Adrenal gland (tissue), 12 donors: ENCODE data around the gene NDUFB11. TPM values are rescaled to one million over a fixed set of nuclear protein-coding genes. Genes with fewer than 3 reads are reported as not detected.
A peak's percentile ranks its signal among the peaks of the same experiment; 100 is the strongest.

Source experiments
- DNase-seq, 7 donors: peaks; one replicate each; pipeline ENCODE4 v3.0.0-alpha.2; 2019 to 2020
- H3K27ac ChIP-seq, 5 donors: fragments of 200-600 bp; sonication (generic) in 4 of 5; 1 replicate in 3 of 5; 2 replicates in 2 of 5; pipeline versions ENCODE4 v1.5.1 to v1.8.0; 2016 to 2020; ENCODE audit warnings: mild to moderate bottlenecking in 1 of 5
- H3K27me3 ChIP-seq: fragments of 200-600 bp; 2 replicates; pipeline ENCODE4 v1.8.0; 2021
- H3K36me3 ChIP-seq, 2 donors: fragments of 200-600 bp; replicated peaks in 1 of 2; 1 replicate in 1 of 2; 2 replicates in 1 of 2; pipeline versions ENCODE4 v1.5.1 to v1.8.0; 2018 to 2022
- H3K4me1 ChIP-seq, 2 donors: fragments of 200-600 bp; replicated peaks in 1 of 2; 1 replicate in 1 of 2; 2 replicates in 1 of 2; pipeline versions ENCODE4 v1.5.1 to v1.8.0; 2018 to 2021
- H3K4me3 ChIP-seq, 4 donors: fragments of 200-600 bp; sonication (generic) in 3 of 4; one replicate each; pipeline ENCODE4 v1.5.1; 2016 to 2018
- H3K9me3 ChIP-seq, 3 donors: fragments of 200-600 bp; sonication (generic) in 1 of 3; replicated peaks in 1 of 3; 1 replicate in 2 of 3; 2 replicates in 1 of 3; pipeline versions ENCODE4 v1.5.1 to v1.8.0; 2016 to 2021
- POLR2A ChIP-seq, 2 donors: fragments of 450-650 bp; IDR thresholded peaks; one replicate each; pipeline ENCODE4 v1.6.1; 2017; ENCODE audit warnings: antibody characterized with exemption in 2 of 2, mild to moderate bottlenecking in 2 of 2, moderate library complexity in 1 of 2
- WGBS, 4 donors: extraction: QIAGEN DNeasy Blood & Tissue Kit in 2 of 4; methylation state at CpG; one replicate each; pipeline versions ENCODE4 v1.1.5 to v1.1.7; 2013 to 2017; 5-methylcytosine and 5-hydroxymethylcytosine counted together
- intact Hi-C, 2 donors: fragments of 100-400 bp; cut with DNase I; formaldehyde crosslinking; loops; one replicate each; pipeline versions ENCODE4 v1.14.1 to v1.15.0; 2022 to 2023
- polyA plus RNA-seq, 3 donors: library from polyadenylated mRNA; stranded (reverse); fragments of 200-250 nt in 2 of 3; fragments of 350-450 nt in 1 of 3; fragmentation: Illumina TruSeq in 1 of 3; extraction: RNeasy Lipid Tissue Mini Kit (QIAGEN cat#74804) in 1 of 3; gene quantifications; one replicate each; pipeline ENCODE4 v1.2.3, GENCODE V29; 2013 to 2014
- total RNA-seq, 9 donors: library from RNA; depleted of rRNA in 4 of 9; stranded (reverse); fragments of >200 nt in 4 of 9; fragments of 120-200 nt in 1 of 9; fragmentation: NEBNext Ultra II Directional in 1 of 9; extraction: Animal tissue kit (Norgen Biotek cat#: 25700) in 1 of 9; gene quantifications; one replicate each; pipeline versions ENCODE4 v1.1.0 to v1.2.4, GENCODE V29; 2013 to 2023
- TF ChIP-seq, protein P1 (sequence below), 6 experiments: fragments of 450-650 bp in 4 of 6; fragments of 200-600 bp in 2 of 6; sonication (generic) in 1 of 6; IDR thresholded peaks; 1 replicate in 5 of 6; 2 replicates in 1 of 6; pipeline versions ENCODE4 v1.5.1 to v1.8.0; 2016 to 2021; ENCODE audit warnings: antibody characterized with exemption in 6 of 6, mild to moderate bottlenecking in 2 of 6, moderate library complexity in 1 of 6
- donor health status: healthy with polysubstance abuse.
- donor health status: Bipolar disorder and iron deficiency.
- donor health status: DM: yes; HTN: yes; CAD: no.
- donor health status: DM: no; HTN: no; CAD: no.
- donor health status: DM: no; HTN: no; CAD: no.
- donor health status: DM: yes; HTN: yes; CAD: no.

The NDUFB11 gene
- total and polyA plus RNA-seq, 12 donors = 49.6 to 169 (median 143) TPM

DNA sequence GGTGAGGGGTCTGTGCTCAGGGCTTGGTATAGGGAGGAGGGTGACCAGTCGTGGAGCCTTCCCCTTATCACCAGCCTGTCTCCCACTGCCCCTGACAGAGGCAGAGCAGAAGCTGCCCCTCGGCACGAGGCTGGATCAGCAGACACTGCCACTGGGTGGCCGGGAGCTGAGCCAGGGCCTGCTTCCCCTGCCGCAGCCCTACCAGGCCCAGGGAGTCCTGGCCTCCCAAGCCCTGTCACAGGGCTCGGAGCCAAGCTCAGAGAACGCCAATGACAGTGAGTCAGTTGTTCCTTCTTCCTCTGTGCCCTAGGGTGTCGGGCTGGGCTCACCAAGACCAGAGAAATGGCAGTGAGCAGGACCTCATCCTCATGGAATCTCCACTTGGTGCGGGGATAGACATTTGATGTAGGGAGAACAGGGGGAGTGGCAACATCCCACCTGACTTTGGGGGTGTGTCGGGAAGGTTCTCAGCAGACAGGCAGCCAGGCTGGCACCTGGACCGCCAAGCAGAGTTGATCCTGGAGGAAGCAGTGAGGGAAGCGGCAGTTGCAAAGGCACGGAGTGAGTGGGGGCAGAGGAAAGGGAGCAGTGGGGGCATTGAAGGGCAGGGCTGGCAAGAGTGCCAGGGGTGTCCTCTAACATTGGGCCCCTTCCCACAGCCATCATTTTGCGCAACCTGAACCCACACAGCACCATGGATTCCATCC lies 34.9 kb upstream of the NDUFB11 start:
- H3K4me3 ChIP-seq = no peak overlapping the region
- peaks cover 3% of the 10 kb centered on the region for H3K27me3 ChIP-seq
- TF ChIP-seq, protein P1, sequence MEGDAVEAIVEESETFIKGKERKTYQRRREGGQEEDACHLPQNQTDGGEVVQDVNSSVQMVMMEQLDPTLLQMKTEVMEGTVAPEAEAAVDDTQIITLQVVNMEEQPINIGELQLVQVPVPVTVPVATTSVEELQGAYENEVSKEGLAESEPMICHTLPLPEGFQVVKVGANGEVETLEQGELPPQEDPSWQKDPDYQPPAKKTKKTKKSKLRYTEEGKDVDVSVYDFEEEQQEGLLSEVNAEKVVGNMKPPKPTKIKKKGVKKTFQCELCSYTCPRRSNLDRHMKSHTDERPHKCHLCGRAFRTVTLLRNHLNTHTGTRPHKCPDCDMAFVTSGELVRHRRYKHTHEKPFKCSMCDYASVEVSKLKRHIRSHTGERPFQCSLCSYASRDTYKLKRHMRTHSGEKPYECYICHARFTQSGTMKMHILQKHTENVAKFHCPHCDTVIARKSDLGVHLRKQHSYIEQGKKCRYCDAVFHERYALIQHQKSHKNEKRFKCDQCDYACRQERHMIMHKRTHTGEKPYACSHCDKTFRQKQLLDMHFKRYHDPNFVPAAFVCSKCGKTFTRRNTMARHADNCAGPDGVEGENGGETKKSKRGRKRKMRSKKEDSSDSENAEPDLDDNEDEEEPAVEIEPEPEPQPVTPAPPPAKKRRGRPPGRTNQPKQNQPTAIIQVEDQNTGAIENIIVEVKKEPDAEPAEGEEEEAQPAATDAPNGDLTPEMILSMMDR (IDR thresholded peaks at IDR 0.05) = peak in 2 of 6 experiments; percentile 23 to 42
- TF ChIP-seq POLR2A (IDR thresholded peaks at IDR 0.05) = peak in 1 of 2 donors; percentile 32
- intact Hi-C loops = no loop called here
- H3K4me1 ChIP-seq = no peaks in the 10 kb centered on the region
- peak overlapping the region in 4 of 5 donors; percentile 48 to 85 (median 74) for H3K27ac ChIP-seq
- WGBS, 4 donors = 0 to 63% (median 51%) methylated on average over 1 to 14 of the region's 14 CpGs
- peak; percentile 84 to 92 (median 89) for DNase-seq
- peaks cover 0 to 71% of the 10 kb centered on the region in 2 donors for H3K36me3 ChIP-seq
- H3K9me3 ChIP-seq = no peaks in the 10 kb centered on the region

DNA sequence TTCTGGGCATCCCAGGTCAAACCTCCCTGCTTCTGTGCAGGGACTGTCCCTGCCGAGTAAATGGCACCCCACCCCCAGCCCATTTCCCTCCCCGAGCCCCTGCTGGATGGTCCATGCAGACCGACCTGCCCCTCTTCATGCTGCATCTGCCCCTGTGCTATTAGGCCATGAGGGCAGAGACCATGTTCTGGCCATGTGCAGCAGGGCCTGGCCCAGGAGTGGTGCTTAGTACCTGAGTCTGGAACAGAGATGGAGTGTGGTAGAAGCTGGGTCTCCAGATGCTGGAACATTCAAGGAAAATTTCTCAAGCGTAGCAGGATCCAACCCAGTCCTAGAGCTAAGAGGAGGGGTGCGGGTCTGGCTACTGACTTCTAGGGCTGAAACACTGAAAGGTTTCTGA lies 33.8 kb upstream of the NDUFB11 start:
- H3K27ac ChIP-seq = peak overlapping the region in 3 of 5 donors; percentile 64 to 83 (median 80)
- peaks cover 0 to 73% of the 10 kb centered on the region in 2 donors for H3K36me3 ChIP-seq

DNA sequence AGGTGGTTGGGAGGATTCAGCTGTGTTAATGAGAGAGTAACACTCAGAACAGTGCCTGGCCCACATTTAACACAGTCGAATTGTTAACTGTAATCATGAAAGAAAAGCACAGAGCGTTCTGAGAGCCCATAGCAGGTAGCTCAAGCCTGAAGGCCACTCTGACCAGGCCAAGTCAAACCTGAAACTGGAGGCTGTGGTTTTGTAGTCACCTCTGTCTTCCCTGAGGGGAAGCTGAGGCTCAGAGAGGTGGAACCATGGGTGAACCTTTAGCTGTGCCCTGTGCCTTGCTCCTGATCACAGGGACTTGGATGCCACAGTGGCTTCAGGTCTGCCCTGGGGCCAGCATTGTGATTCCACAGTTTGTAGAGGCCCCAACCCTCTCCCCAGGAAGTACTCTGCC lies 32.6 kb upstream of the NDUFB11 start:
- peaks cover 0 to 64% of the 10 kb centered on the region in 2 donors for H3K36me3 ChIP-seq
- H3K27ac ChIP-seq = no peak overlapping the region
- intact Hi-C loops = no loop called here
- peaks cover 8% of the 10 kb centered on the region for H3K27me3 ChIP-seq
- TF ChIP-seq, protein P1 (IDR thresholded peaks at IDR 0.05) = no peak
- no peak for TF ChIP-seq POLR2A (IDR thresholded peaks at IDR 0.05)
- no peaks in the 10 kb centered on the region for H3K9me3 ChIP-seq
- no peak overlapping the region for H3K4me3 ChIP-seq
- 35 to 76% (median 57%) methylated on average over 2 of the region's 2 CpGs; no CpG with 5 or more reads in 1 of the 4 donors for WGBS, 4 donors
- peak in 2 of 7 donors; percentile 2 to 10 for DNase-seq
- no peaks in the 10 kb centered on the region for H3K4me1 ChIP-seq

More for the DNA sequence above, 33.8 kb upstream of the NDUFB11 start:
- H3K4me1 ChIP-seq = no peaks in the 10 kb centered on the region
- 83 to 91% (median 88%) methylated on average over 2 to 5 of the region's 5 CpGs for WGBS, 4 donors
- no peak overlapping the region for H3K4me3 ChIP-seq
- DNase-seq = peak in 2 of 7 donors; percentile 5 to 11
- H3K27me3 ChIP-seq = peaks cover 3% of the 10 kb centered on the region
- no peaks in the 10 kb centered on the region for H3K9me3 ChIP-seq
- TF ChIP-seq POLR2A (IDR thresholded peaks at IDR 0.05) = no peak
- TF ChIP-seq, protein P1 (IDR thresholded peaks at IDR 0.05) = no peak
- intact Hi-C loops = no loop called here

DNA sequence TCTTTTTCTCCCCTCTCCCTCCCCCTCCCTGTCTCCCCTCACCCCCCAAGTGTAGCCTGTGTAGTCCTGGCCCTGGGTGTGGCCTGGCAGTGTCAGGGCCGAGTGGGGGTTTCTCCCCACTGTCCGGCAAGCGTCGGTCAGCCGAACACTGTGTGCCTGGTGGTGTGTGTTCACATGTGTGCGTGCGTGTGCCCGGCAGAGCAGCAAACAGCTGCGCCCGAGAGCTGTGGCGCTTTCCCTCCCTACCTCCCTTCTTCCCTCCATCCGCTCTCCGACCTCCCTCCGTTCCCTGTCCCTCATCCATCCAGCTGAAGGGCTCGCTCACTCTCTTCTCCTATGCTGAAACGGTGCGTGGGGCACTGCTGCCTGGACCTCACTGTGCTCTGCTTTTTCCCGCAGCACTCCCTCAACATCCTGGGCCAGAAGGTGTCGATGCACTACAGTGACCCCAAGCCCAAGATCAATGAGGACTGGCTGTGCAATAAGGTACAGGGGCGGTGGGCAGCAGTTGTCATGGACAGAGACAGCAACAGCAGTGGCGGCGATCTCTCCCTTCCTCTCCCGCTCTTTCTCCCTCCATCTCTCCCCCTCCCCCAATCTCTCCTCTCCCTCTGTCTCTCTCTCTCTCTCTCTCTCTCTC lies 31.7 kb upstream of the NDUFB11 start:
- no peak for TF ChIP-seq POLR2A (IDR thresholded peaks at IDR 0.05)
- TF ChIP-seq, protein P1 (IDR thresholded peaks at IDR 0.05) = no peak
- peak in 1 of 7 donors; percentile 8 for DNase-seq
- Histone ChIP-seq H3K27ac (no peak overlapping the region), H3K9me3 (no peaks in the 10 kb centered on the region), H3K27me3 (peaks cover 6% of the 10 kb centered on the region), H3K36me3 (peaks cover 0 to 57% of the 10 kb centered on the region in 2 donors), H3K4me3 (no peak overlapping the region), H3K4me1 (no peaks in the 10 kb centered on the region)
- whole genome bisulfite sequencing, 4 donors = 86 to 93% (median 90%) methylated on average over 20 to 23 of the region's 23 CpGs
- intact Hi-C loops = no loop called here
